Measurements from ENCODE around the gene TNS3. TPM values are rescaled to one million over a fixed set of nuclear protein-coding genes. Genes with fewer than 3 reads are reported as not detected.
A peak's percentile ranks its signal among the peaks of the same experiment; 100 is the strongest.

TNS3 gene
- total and polyA plus RNA-seq, 7 donors, result 17.4 to 43.8 (median 28.8) TPM

GRCh38 chr7:47301657-47302295 is 280.1 kb downstream of the TNS3 start:
- H3K4me3 ChIP-seq, result no peak overlapping the region
- peak overlapping the region in 3 of 4 donors; percentile 36 to 45 (median 37) for H3K27ac ChIP-seq
- no peaks in the 10 kb centered on the region for H3K9me3 ChIP-seq
- H3K27me3 ChIP-seq, result no peaks in the 10 kb centered on the region
- DNase-seq, result peak; percentile 54
- TF ChIP-seq EP300 (IDR thresholded peaks at IDR 0.05) (no peak), POLR2A (IDR thresholded peaks at IDR 0.05) (no peak), POLR2AphosphoS5 (IDR thresholded peaks at IDR 0.05) (no peak)
- TF ChIP-seq, protein P1, sequence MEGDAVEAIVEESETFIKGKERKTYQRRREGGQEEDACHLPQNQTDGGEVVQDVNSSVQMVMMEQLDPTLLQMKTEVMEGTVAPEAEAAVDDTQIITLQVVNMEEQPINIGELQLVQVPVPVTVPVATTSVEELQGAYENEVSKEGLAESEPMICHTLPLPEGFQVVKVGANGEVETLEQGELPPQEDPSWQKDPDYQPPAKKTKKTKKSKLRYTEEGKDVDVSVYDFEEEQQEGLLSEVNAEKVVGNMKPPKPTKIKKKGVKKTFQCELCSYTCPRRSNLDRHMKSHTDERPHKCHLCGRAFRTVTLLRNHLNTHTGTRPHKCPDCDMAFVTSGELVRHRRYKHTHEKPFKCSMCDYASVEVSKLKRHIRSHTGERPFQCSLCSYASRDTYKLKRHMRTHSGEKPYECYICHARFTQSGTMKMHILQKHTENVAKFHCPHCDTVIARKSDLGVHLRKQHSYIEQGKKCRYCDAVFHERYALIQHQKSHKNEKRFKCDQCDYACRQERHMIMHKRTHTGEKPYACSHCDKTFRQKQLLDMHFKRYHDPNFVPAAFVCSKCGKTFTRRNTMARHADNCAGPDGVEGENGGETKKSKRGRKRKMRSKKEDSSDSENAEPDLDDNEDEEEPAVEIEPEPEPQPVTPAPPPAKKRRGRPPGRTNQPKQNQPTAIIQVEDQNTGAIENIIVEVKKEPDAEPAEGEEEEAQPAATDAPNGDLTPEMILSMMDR (IDR thresholded peaks at IDR 0.05), result no peak
- H3K4me1 ChIP-seq, result no peaks in the 10 kb centered on the region
- 95 to 96% methylated on average over 10 of the region's 10 CpGs for WGBS, 2 donors
- intact Hi-C loops (cut with DNase I), result no loop called here
- H3K36me3 ChIP-seq, result peaks cover 7 to 58% (median 12%) of the 10 kb centered on the region in 4 donors

GRCh38 chr7:47301105-47301477 is 280.8 kb downstream of the TNS3 start:
- Histone ChIP-seq H3K4me3 (no peak overlapping the region), H3K36me3 (peaks cover 7 to 65% (median 14%) of the 10 kb centered on the region in 4 donors), H3K9me3 (no peaks in the 10 kb centered on the region), H3K4me1 (no peaks in the 10 kb centered on the region), H3K27me3 (no peaks in the 10 kb centered on the region), H3K27ac (peak overlapping the region; percentile 14 to 54 (median 45))
- 88 to 90% methylated on average over 6 of the region's 6 CpGs for WGBS, 2 donors
- TF ChIP-seq POLR2AphosphoS5 (IDR thresholded peaks at IDR 0.05), result no peak
- TF ChIP-seq, protein P1 (IDR thresholded peaks at IDR 0.05), result no peak
- TF ChIP-seq EP300 (IDR thresholded peaks at IDR 0.05), result no peak
- TF ChIP-seq POLR2A (IDR thresholded peaks at IDR 0.05), result no peak
- no peak for DNase-seq
- intact Hi-C loops (cut with DNase I), result no loop called here

- Histone ChIP-seq H3K4me1 (peaks cover 0 to 3% (median 2%) of the 10 kb centered on the region in 4 donors), H3K36me3 (peaks cover 7 to 68% (median 14%) of the 10 kb centered on the region in 4 donors), H3K9me3 (no peaks in the 10 kb centered on the region), H3K27ac (peak overlapping the region in 3 of 4 donors; percentile 45 to 54 (median 45)), H3K4me3 (no peak overlapping the region), H3K27me3 (no peaks in the 10 kb centered on the region)
- WGBS, 2 donors, result 94% methylated on average over 11 of the region's 11 CpGs
- TF ChIP-seq POLR2AphosphoS5 (IDR thresholded peaks at IDR 0.05), result peak in 1 of 4 donors; percentile 6
- no peak for TF ChIP-seq EP300 (IDR thresholded peaks at IDR 0.05)
- TF ChIP-seq, protein P1 (IDR thresholded peaks at IDR 0.05), result no peak
- TF ChIP-seq POLR2A (IDR thresholded peaks at IDR 0.05), result no peak
- intact Hi-C loops (cut with DNase I), result no loop called here
- peak; percentile 57 for DNase-seq
These were observed 281.3 kb downstream of the TNS3 start for GRCh38 chr7:47300472-47301104.

- no peak overlapping the region for H3K27ac ChIP-seq
- no peaks in the 10 kb centered on the region for H3K27me3 ChIP-seq
- DNase-seq, result no peak
- H3K9me3 ChIP-seq, result no peaks in the 10 kb centered on the region
- TF ChIP-seq, protein P1 (IDR thresholded peaks at IDR 0.05), result no peak
- TF ChIP-seq POLR2A (IDR thresholded peaks at IDR 0.05) (no peak), POLR2AphosphoS5 (IDR thresholded peaks at IDR 0.05) (no peak), EP300 (IDR thresholded peaks at IDR 0.05) (no peak)
- no peak overlapping the region for H3K4me3 ChIP-seq
- 91 to 95% methylated on average over 8 of the region's 8 CpGs for WGBS, 2 donors
- peaks cover 7 to 68% (median 14%) of the 10 kb centered on the region in 4 donors for H3K36me3 ChIP-seq
- peaks cover 0 to 14% (median 11%) of the 10 kb centered on the region in 4 donors for H3K4me1 ChIP-seq
- intact Hi-C loops (cut with DNase I), result no loop called here
These were observed 282.4 kb downstream of the TNS3 start for GRCh38 chr7:47299496-47299895.
